HG03521 (cell line): Measurements from ENCODE around the gene TNP1.

Experiments used
- ATAC-seq: cut with Tn5 transposase; IDR thresholded peaks from one replicate; pipeline ENCODE4 v1.9.1; 2021; ENCODE audit warnings: mild to moderate bottlenecking, moderate library complexity; ENCODE audit not compliant: unreplicated experiment

TNP1 gene

GRCh38 chr2:216845426-216845825, 14.4 kb downstream of the TNP1 start:
- no peak for ATAC-seq

GRCh38 chr2:216842636-216843035, 17.2 kb downstream of the TNP1 start:
- no peak for ATAC-seq

- ATAC-seq = no peak
These were observed 20.2 kb downstream of the TNP1 start for GRCh38 chr2:216839688-216840087.

GRCh38 chr2:216838151-216838550, 21.7 kb downstream of the TNP1 start:
- ATAC-seq = no peak

GRCh38 chr2:216837740-216838139, 22.1 kb downstream of the TNP1 start:
- no peak for ATAC-seq

GRCh38 chr2:216833061-216833460, 26.8 kb downstream of the TNP1 start:
- no peak for ATAC-seq

GRCh38 chr2:216830346-216830745, 29.5 kb downstream of the TNP1 start:
- no peak for ATAC-seq

- no peak for ATAC-seq
These were observed 30.3 kb downstream of the TNP1 start for GRCh38 chr2:216829533-216829932.

- no peak for ATAC-seq
These were observed 32.7 kb downstream of the TNP1 start for GRCh38 chr2:216827073-216827720.

- no peak for ATAC-seq
These were observed 37.4 kb downstream of the TNP1 start for GRCh38 chr2:216822470-216822869.

GRCh38 chr2:216820709-216821108, 39.2 kb downstream of the TNP1 start:
- ATAC-seq = no peak

GRCh38 chr2:216819766-216820165, 40.1 kb downstream of the TNP1 start:
- no peak for ATAC-seq

GRCh38 chr2:216819055-216819454, 40.8 kb downstream of the TNP1 start:
- no peak for ATAC-seq

- ATAC-seq = no peak
These were observed 49.3 kb downstream of the TNP1 start for GRCh38 chr2:216810399-216811160.
